ENCODE data around the gene OCLN.
"Not testable (repeated sequence)": the region's sequence is repeated elsewhere in the genome, so short reads cannot be mapped to it uniquely, and the experiment has no call there.

Gene OCLN

DNA sequence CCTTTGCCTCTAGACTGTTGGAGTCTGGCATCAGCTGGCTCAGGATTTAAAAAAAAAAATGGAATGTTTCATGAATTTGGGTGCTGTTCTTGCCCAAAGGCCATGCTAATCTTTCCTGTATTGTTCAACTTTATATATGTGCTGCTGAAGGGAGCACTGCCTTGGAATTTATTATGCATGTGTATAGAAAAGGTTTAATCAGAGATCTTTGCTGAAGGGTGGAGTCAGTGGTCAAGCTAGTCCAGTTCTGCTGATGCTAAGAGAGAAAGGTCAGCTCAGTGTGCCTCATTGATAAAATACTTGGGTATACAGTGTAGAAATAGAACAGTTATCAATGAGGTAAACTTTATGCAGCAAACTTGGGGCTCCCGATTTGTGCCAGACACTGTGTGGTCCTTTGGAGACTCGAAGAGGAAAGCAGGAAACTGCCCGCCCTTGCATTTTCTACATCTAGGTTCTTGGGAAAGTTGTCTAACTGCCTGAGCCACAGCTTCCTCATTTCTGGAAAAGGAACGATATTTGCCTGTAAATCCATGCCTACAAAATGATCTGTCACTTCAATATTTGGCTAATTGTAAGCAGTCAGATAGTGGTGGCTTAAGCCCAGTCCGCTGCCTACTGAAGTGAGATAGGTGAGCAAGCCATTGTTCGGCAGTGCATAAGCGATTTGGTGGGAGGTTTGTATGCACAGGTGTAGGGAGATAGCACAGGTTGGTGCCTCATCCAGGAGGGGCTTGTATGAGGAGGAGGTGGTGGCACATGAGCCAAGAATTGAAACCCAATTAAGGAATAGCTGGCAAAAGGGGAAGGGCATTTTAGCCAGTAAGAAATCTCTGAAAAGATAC, 38.2 kb downstream of the OCLN start:
- no peak for FAIRE-seq

DNA sequence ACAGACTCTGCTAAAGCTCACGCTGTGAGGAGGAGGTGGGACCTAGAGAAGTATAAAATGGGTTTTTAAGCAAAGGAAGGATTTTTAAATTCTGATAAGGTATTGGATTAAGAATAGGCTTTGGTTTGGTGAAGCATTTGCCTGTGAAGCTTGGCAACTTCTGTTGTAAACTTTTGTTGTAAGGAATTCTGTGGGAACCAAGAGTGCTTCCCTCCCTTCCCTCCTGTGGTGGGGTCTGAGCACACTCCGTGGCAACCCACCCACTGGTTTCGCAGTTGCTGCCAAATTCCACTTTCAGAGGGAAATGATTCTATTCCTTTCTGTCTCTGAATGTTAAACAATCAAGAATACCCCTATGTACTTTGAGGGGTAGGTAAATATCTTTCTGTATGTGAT, 38.8 kb downstream of the OCLN start:
- no peak for FAIRE-seq

DNA sequence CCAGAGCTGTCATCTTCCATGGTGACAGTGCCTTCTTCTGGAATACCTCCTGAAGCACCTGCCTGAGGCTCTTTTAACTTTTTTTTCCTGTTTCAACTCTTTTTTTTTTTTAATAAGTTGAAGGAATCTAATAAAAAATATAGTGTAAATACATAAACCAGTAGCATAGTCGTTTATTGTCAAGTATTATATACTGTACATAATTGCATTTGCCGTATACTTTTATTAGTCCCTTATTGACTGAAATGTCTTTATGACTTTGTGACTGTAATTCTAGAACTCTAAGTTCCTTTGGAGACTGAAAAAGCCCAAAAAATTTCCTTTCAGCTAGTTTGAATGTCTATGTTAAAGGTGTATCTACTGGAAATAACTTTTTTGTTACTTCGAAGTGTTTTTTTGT, 45.3 kb downstream of the OCLN start:
- not testable (repeated sequence) for FAIRE-seq

DNA sequence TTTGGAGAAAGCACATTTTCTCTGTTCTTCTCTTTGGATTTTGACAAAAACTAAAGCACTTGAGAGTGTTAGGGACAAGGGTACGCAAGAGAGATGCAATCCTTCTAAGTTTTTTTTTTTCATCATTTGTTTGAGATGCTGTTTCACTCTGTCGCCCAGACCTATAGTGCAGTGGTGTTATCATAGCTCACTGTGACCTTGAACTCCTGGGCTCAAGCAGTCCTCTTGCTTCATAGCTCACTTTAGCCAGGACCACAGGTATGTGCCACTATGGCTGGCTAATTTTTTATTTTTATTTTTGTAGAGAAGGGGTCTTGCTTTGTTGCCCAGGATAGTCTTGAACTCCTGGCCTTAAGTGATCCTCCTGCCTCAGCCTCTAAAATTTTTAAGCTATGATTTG, 46.1 kb downstream of the OCLN start:
- FAIRE-seq, result not testable (repeated sequence)

DNA sequence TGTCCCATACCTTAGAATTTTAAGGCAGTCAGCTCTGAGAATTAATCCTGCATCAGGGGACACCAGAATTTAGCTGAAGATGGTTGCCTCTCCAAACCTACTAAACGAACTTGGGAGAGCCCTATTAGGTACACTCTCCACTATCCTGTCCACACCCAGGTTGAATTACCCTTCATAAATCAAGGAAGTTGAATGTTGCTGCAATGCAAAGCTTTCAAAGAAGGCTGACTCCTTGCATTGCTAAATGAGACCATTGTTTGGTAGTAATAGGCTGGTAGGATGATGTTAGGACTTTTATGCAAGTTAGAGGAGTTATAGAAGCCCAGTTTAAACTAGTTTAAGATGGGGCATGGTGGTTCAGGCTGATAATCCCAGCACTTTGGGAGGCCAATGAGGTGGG, 48.8 kb downstream of the OCLN start:
- FAIRE-seq, result not testable (repeated sequence)

DNA sequence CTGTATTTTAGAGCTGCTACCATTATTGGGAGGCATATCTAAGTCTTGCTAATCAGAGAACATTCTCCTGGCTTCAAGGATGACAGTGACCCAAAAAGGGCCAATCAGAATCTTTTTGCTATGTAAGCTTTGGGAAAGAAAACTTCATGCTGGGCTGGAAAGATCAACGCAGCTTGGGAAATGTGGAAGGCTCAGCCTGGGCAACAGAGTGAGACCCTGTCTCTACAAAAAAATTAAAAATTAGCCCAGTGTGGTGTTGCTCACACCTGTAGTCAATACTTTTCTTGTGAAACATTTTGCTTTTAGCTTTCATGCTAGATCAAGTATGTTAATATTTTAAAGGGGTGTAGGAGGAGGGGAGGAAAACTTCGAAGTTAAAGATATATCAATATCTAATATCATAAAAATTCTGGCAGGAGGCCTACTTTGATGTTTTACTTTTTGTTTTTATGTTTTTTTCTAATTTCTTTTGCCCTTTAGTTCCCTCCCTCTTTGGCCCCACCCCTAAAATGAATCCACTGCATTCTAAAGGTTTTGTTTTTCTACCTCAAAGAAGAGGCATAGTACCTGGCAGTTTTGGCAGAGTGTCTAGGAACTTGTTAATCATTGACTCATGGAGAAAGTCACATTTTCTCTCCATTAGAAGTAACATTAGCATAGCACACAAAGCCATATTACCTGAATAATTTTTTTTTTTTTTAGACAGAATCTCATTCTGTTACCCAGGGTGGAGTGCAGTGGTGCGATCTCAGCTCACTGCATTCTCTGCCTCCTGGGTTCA, 50.4 kb downstream of the OCLN start:
- FAIRE-seq, result not testable (repeated sequence)

DNA sequence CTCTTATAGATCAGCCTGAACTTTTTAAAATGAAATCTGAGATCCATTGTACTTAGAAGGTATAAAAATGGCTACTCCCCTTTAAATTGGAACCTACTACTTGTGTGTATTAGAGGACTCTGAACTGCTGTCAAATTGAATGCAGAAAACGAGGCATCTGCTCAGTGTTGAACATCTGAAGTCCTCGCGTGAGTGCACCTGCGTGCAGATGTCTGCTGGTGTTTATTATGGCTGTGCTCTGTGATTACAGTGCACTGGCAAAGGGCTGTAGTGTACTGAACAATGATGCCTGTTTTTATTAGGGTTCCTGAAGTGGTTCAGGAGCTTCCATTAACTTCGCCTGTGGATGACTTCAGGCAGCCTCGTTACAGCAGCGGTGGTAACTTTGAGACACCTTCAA, 52.0 kb downstream of the OCLN start:
- FAIRE-seq, result not testable (repeated sequence)

DNA sequence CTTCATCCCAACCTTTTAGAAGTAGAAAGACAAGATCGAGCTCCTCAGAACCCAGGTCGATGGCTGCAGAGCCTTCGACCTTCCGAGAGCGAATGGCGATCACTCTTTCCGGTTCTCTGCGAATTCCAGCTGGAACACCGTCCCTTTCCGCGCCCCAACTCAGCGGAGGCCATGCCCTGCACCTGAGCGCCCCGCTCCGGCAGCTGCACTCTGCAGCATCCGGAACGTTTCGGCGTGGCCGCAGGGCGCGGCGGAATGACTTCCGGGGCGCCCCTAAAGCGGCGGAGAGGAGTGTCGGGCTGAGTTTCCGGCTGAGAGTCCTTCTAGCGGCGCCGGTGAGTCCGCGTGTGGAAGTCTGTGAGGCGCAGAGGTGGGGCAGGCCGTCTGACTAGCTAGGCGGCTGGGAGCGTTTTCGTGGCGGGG, 67.3 kb downstream of the OCLN start, which contains the start of gene GTF2H2C:
TSS of gene GTF2H2C (plus strand) at position 284 of the 423 bp plus-strand sequence. CDS start 4,942 bp downstream, outside the sequence.
- not testable (repeated sequence) for FAIRE-seq

DNA sequence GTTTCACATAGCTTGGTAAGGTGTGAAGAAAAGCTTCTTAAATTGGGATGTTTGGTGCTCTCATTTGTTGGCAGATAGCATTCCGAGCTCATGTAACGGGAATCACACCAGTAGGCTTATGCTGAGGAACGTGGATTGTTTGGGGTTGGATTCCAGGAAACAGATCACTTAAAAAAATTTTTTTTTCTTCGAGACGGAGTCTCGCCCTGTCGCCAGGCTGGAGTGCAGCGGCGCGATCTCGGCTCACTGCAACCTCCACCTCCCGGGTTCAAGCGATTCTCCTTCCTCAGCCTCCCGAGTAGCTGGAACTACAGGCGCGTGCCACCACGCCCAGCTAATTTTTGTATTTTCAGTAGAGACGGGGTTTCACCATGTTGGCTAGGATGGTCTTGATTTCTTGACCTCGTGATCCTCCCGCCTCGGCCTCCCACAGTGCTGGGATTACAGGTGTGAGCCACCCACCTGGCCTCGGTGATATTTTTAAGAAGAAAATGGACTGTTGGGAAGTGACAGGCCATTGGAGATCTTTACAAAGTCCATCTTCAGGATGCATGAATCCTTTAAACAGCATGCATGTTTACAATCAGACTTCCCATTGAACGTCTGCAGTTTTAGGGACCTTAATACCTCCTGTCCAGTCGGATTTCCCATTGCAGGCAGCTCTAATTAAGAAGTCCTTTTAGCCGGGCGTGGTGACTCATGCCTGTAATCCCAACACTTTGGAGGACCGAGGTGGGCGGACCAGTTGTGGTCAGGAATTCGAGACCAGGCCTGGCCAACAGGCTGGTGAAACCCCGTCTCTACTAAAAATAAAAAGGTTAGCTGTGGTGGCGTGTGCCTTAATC, 68.2 kb downstream of the OCLN start:
- FAIRE-seq, result not testable (repeated sequence)

DNA sequence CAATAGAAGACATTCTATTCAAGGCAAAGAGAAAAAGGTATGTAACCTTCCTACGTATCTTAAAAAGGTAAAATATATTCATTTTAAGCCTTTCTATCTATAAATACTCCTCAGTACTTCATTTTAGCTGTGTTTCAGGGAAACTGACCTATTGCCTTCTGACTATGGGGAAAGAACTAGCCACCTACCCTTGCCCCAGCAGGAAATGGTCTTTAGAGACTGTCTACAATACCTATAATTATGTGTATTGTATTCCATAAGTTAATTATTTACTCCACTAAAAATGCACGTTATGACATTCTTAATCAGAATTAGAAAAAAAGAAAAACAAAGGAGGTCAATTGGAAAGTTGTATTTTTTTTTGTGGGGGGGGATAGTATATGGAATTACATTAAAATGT, 73.6 kb downstream of the OCLN start:
- not testable (repeated sequence) for FAIRE-seq

DNA sequence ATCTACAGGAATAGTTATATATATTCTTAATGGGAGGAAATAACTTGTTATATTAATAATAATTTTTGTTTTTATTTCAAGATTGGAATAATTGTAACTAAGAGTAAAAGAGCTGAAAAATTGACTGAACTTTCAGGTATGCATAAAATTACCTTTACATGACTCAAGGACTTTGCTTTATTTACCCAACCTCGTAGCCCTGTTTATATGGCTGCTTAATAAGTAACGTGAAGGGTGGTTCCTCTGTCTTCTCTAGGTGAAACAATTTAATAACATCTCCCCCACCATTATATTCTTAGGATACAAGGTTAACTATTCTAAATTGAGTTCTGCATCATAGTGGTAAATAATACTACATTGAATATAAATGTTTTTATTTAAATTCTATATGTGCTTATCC, 75.5 kb downstream of the OCLN start:
- not testable (repeated sequence) for FAIRE-seq

DNA sequence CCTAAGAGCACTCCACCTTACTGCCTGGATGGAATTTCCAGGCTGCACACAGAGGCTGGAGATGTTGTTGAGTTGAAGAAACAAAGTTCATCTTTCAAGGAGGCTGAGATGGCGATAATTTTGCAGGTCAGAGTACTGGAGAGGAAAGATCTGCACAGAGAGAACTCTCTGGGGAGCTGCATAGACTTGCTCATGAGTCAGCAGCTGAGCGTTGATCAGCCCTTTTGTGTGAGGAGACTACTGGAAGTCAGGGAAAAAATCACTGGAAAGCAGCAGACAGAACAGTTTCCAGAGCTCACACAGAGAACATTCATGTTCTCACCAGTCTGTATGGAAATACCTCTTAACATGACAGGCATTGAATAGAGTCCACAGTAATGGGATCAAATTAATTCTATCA, 90.8 kb downstream of the OCLN start:
- not testable (repeated sequence) for FAIRE-seq

DNA sequence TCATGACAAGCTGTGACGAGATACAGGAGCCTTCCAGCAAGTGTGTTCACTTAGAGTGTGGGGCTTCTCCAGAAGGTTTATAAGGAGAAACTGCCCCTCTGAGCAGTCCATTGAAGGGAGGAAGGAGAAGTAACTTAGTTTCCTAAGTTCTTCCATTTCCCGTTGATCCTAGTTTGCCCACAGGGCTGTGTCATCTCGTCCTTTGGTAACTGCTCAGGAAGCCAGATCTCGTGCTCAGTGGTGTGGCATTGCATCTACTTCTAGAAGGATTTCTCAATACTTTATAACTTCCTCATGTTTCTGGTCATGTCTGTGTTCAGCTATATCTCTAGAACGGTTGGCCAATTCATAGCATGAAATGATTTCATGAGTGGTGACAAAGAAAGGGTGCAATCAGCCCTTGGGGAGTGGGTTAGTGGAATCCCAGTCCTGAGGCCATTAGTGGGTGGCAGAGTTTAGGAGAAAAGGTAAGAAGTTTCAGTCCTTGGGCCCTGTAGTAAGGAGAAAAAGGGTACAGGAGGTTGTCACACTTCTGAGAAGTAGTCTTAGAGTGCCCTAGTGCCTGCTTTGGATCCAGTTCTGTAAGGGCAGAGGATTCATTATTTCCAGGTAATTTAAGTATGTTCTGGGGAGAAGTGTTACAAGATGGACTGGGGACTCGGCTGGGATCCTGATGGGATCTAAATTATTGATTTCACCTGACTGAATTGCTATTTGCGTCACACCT, 103.7 kb downstream of the OCLN start:
- not testable (repeated sequence) for FAIRE-seq

DNA sequence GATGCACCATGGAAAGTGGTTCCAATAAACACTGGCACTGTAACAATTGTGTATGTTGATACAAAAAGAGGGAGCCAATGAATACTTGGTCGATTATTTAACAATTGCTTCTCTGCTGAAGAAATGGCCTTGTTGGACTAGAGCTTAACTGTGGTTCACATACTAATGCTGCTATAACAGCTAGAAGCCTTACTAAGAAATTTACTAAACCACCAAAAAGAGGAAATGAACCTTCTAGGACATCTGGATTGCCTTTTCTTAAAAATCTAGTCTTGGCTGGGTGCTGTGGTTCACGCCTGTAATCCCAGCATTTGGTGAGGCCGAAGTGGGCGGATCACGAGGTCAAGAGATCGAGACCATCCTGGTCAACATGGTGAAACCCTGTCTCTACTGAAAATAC, 109.4 kb downstream of the OCLN start:
- FAIRE-seq, result not testable (repeated sequence)

DNA sequence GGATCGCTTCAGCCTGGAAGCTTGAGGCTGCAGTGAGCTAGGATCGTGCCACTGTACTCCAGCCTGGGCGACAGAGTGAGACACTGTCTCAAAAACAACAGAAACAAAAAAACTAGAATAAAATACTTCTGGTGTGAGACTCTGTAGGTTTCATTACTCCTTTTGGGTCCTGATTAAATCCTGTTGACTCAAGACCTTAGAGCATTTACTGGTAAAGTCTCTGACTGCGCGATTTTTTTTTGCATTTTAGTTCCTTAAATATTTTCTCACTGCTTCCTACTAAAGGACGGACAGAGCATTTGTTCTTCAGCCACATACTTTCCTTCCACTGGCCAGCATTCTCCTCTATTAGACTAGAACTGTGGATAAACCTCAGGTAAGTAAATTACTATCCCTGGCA, 114.2 kb downstream of the OCLN start:
- not testable (repeated sequence) for FAIRE-seq

Measured in A204.1 (cell line).